GM18505 (cell line): Measurements from ENCODE around the gene LY9.

Experiments used
- ATAC-seq: cut with Tn5 transposase; IDR thresholded peaks from one replicate; pipeline ENCODE4 v1.9.1; 2021; ENCODE audit not compliant: unreplicated experiment
- POLR2A ChIP-seq: IDR thresholded peaks from 4 replicates; pipeline ENCODE4 v1.6.1; 2011; ENCODE audit warnings: borderline replicate concordance; ENCODE audit not compliant: insufficient read depth, insufficient read length; ENCODE audit errors: extremely low read depth

The LY9 gene

DNA sequence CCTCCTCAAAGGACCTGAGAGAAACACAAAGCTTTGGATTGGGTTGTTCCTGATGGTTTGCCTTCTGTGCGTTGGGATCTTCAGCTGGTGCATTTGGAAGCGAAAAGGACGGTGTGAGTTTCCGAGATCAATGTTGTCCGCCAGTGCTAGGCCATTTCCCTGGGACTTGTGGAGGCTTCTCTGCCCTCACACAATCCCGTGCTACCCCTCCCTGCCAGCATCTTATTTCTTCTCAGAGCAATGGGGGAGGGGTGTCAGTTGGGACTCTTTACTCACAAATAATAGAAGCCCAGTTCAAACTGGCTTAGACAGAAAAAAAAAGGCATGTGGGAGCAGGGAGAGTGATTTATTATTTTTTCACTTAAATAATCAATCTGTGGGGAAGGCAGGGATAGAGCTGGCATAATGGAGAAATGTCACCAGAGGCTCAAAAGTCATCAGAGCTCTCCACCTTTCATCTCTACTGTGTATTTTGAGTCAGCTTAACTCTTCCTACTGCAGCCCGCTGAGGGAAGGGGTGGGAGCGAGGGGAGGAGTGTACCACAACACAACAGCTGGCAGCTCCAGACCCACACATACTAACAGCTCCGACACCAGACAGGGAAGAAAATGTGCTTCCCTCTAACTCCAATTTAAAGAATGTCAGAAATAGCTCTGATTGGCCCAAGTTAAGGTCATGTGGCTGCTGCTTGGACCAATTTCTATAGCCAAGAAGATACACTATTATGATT, 22.4 kb downstream of the LY9 start:
- ATAC-seq, result no peak
- no peak for TF ChIP-seq POLR2A

DNA sequence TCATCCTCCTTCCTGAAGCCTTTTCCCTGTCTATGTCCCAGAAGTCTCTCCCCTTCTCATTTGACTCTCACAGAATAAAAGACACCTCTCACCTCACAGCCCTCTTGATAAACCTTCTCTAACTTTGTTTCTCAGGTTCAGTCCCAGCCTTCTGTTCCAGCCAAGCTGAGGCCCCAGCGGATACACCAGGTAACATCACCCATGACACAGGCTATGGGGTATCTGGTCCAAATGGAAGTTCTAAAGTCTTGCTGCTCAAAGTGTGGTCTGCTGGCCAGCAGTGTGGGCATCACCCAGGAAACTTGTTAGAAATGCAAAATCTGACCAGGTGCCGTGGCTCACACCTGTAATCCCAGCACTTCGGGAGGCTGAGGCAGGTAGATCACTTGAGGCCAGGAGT, 23.2 kb downstream of the LY9 start:
- no peak for ATAC-seq
- TF ChIP-seq POLR2A, result no peak

DNA sequence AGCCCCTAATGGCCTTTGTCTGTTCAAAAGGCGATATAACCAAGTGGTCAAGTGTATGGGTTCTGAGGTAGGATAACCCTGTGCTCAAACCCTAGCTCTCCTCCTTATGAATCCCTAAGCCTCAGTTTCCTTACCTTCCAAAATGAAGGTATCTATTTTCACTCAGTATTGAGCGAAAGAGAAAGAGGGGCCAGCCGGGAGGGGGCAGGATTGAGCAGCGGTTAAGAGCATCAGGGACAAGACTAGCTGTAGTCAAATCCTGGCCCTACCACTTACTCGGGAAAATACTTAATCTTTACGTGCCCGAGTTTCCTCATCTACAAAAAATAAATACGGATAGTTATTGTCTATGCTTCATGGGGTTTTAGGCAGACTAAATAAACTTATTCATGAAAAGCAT, 25.7 kb downstream of the LY9 start:
- no peak for TF ChIP-seq POLR2A
- no peak for ATAC-seq

DNA sequence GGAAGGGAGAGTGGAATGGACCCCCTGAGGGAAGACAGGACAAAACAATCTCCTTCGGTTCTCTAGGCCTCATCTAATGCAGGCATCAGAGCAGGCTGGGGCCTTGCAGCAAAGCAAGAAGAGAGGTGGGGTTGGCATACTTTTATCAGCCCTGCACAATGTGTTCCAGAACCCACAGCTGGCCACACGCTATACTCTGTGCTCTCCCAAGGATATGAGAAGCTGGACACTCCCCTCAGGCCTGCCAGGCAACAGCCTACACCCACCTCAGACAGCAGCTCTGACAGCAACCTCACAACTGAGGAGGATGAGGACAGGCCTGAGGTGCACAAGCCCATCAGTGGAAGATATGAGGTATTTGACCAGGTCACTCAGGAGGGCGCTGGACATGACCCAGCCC, 27.3 kb downstream of the LY9 start:
- no peak for TF ChIP-seq POLR2A
- no peak for ATAC-seq

- TF ChIP-seq POLR2A, result no peak
- no peak for ATAC-seq
Measured at GRCh38 chr1:160826546-160826945, 30.6 kb downstream of the LY9 start.

DNA sequence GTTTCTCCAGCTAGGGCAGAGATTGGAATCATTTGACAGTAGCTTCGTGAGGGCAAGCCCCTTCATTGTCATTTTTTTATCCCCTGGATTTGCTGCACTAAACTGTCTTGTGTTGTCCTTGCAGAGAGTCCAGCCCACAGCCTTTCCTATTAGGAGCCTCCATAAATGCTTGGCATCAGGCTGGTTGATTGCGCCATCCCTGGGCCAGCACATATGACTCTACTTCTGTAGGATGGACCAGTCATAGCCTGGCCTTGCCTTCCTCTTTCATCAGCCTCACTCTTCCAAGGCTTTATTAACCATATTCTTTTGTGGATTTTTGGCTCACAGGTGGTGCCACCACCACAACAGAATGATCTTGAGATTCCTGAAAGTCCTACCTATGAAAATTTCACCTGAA, 31.4 kb downstream of the LY9 start:
- ATAC-seq, result no peak
- no peak for TF ChIP-seq POLR2A

- no peak for ATAC-seq
- TF ChIP-seq POLR2A, result no peak
Measured at GRCh38 chr1:160829766-160830165, 33.8 kb downstream of the LY9 start.

- no peak for TF ChIP-seq POLR2A
- no peak for ATAC-seq
Measured at GRCh38 chr1:160830321-160831153, 34.6 kb downstream of the LY9 start.

- TF ChIP-seq POLR2A, result no peak
- no peak for ATAC-seq
Measured at GRCh38 chr1:160834945-160835565, 39.1 kb downstream of the LY9 start.

DNA sequence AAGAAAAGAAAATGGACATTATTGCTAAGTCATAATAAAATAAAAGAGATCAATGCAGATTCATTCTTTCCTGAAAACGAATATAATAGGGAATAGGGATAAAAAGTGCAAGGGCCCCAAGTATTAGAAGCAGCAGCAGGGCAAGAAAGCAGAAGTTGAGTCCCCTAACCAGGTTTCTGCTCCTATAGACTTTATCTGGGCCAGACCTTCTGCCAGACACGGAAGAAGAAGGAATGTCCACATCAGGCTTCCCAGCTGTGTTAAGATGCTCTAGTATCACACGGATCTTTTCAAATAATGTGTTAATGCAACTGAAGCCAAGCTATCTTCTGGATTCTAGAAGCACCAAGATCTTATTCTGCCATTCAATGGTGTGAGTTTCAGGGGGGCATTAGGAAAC, 39.8 kb downstream of the LY9 start:
- ATAC-seq, result no peak
- TF ChIP-seq POLR2A, result no peak

DNA sequence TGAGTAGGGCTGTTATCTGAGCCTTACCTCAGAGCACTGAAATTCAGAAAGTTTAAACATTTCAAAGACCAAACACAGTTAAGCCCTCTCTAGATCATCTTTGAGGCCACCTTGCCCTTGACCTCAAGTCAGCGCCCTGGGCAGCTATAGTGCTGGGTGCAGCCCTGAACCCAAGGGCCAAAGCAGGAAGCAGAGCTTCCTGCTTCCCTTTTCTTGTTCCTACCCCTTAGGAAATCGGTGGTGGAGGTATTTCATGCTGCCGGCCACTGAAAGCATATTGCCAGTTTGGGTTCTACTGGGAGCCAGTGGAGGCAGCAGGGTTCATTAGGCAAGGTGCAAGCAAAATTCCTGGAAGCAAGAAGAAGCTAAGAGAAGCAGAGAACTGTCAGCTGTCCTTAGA, 40.6 kb downstream of the LY9 start:
- TF ChIP-seq POLR2A, result no peak

GRCh38 chr1:160836981-160837557, 41.1 kb downstream of the LY9 start:
- TF ChIP-seq POLR2A, result no peak
- no peak for ATAC-seq

More for the DNA sequence above, 40.6 kb downstream of the LY9 start:
- no peak for ATAC-seq

DNA sequence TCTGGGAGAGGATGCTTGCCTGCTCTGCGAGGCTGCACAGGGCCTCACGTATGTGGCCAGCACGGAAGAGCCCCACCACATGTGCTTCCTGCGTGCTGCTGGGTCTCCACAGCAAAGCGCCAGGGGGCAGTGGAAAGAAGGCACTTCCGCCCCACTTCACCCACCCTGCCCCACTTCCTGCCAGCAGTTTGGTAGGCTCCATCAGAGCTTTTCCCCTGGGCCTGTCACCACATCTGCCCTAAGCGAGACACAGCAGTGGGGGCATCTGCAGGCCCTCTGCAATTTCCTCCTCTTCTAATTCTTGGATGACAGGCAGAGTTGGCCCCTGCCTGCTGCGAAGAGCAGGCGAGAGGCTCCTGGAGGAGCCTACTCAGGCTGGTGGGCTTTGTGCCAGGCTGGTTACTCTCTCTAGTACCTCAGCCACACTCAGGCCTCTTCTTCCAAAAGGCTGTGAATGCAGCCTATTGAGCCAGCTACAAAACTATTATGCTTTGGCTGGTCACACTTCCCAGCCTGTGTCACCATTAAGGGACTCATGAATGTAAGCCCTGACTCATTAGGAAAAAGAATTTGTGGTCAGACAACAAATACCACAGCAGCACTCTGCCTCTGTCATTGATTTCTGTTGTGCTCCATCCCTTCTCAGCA, 41.7 kb downstream of the LY9 start:
- TF ChIP-seq POLR2A, result no peak
- ATAC-seq, result peak; percentile 77
